ENCODE results near the gene AKT3.

GRCh38 chr1:243751506-243751905 is 98.5 kb downstream of the AKT3 start:
- TF ChIP-seq CTCF (conservative IDR thresholded peaks at IDR 0.05; ENCODE audit: low read depth, low read length) (no peak), EZH2 (IDR thresholded peaks at IDR 0.05; ENCODE audit: low read length, unreplicated experiment) (no peak)
